HG03439 (cell line): ENCODE data around the gene ADCY7.

Experiments
- ATAC-seq: cut with Tn5 transposase; IDR thresholded peaks from one replicate; pipeline ENCODE4 v1.9.1; 2021; ENCODE audit warnings: mild to moderate bottlenecking, moderate library complexity; ENCODE audit not compliant: unreplicated experiment

ADCY7 gene

GRCh38 chr16:50310308-50311133, 44.2 kb downstream of the ADCY7 start:
- no peak for ATAC-seq

- ATAC-seq = no peak
Measured at GRCh38 chr16:50311134-50311528, 44.8 kb downstream of the ADCY7 start.

- ATAC-seq = no peak
Measured at GRCh38 chr16:50311891-50312501, 45.6 kb downstream of the ADCY7 start.

GRCh38 chr16:50313596-50314478, 47.5 kb downstream of the ADCY7 start:
- no peak for ATAC-seq

- no peak for ATAC-seq
Measured at GRCh38 chr16:50314665-50315064, 48.3 kb downstream of the ADCY7 start.

- ATAC-seq = no peak
Measured at GRCh38 chr16:50315346-50315997, 49.1 kb downstream of the ADCY7 start.

GRCh38 chr16:50316102-50316847, 49.9 kb downstream of the ADCY7 start:
- ATAC-seq = no peak

- ATAC-seq = no peak
Measured at GRCh38 chr16:50316848-50317630, 50.7 kb downstream of the ADCY7 start.

GRCh38 chr16:50318796-50319578, 52.6 kb downstream of the ADCY7 start:
- no peak for ATAC-seq

- ATAC-seq = no peak
Measured at GRCh38 chr16:50320310-50320709, 54.0 kb downstream of the ADCY7 start.

GRCh38 chr16:50322333-50322732, 56.0 kb downstream of the ADCY7 start:
- no peak for ATAC-seq

GRCh38 chr16:50323335-50324011, 57.1 kb downstream of the ADCY7 start:
- no peak for ATAC-seq

GRCh38 chr16:50324345-50324744, 58.0 kb downstream of the ADCY7 start:
- no peak for ATAC-seq

- ATAC-seq = no peak
Measured at GRCh38 chr16:50326264-50326663, 59.9 kb downstream of the ADCY7 start.

GRCh38 chr16:50326835-50327465, 60.6 kb downstream of the ADCY7 start:
- ATAC-seq = no peak

- no peak for ATAC-seq
Measured at GRCh38 chr16:50329446-50330189, 63.3 kb downstream of the ADCY7 start.

- no peak for ATAC-seq
Measured at GRCh38 chr16:50331570-50331969, 65.2 kb downstream of the ADCY7 start.
